HepG2 (cell line): Measurements from ENCODE around the gene PHF2. TPM values are rescaled to one million over a fixed set of nuclear protein-coding genes. Genes with fewer than 3 reads are reported as not detected.

ENCODE experiments used
- ATAC-seq: fragments of 200-7000 bp; cut with Tn5 transposase; 3 replicates; pipeline ENCODE4 v1.9.1; 2020; ENCODE audit warnings: mild to moderate bottlenecking, moderate library complexity
- BruUV-seq: library from RNA; stranded (reverse); fragments of 400-500 nt; replicated peaks from 2 replicates; lab custom pipeline; 2021; lab: Mats Ljungman, UMichigan
- CTCF ChIA-PET: fragments of 300-600 bp; formaldehyde crosslinking; extraction: SDS; loops from one replicate; lab custom pipeline; 2021; ENCODE audit warnings: low total read pairs, inconsistent platforms, low intra/inter-chr PET ratio; lab: Yijun Ruan, JAX
- POLR2A ChIA-PET: fragments of 350-600 bp; sonication (Branson Sonifier 250); formaldehyde crosslinking; loops from one replicate; lab custom pipeline; 2020; ENCODE audit warnings: antibody characterized with exemption, inconsistent platforms; lab: Yijun Ruan, JAX
- DNase-seq: peaks from one replicate; pipeline ENCODE4 v3.0.0-alpha.2; 2015; ENCODE audit warnings: low spot score
- FAIRE-seq: peaks from 3 replicates; lab custom pipeline; 2011; peaks lifted over from hg19 to GRCh38; lab: Jason Lieb, UNC
- H2AFZ ChIP-seq: one replicate; pipeline ENCODE4 v1.6.1; 2011; ENCODE audit warnings: low read length, inconsistent platforms
- H3K27ac ChIP-seq: fragments of 300-600 bp; 3 replicates; pipeline ENCODE4 v1.8.0; 2011; ENCODE audit warnings: mixed run types, mild to moderate bottlenecking, mixed read lengths, low read length, inconsistent platforms; ENCODE audit not compliant: insufficient read depth; ENCODE audit errors: extremely low read length
- H3K27me3 ChIP-seq, 2 experiments: fragments of 200-600 bp in 1 of 2; 2 replicates in 1 of 2; 3 replicates in 1 of 2; pipeline versions ENCODE4 v1.6.0 to v1.8.0; 2011; ENCODE audit warnings: low read length in 2 of 2, mild to moderate bottlenecking in 2 of 2, moderate library complexity in 2 of 2, inconsistent platforms in 1 of 2; ENCODE audit not compliant: insufficient read depth in 2 of 2, control insufficient read depth in 1 of 2
- H3K36me3 ChIP-seq, 2 experiments: fragments of 200-600 bp in 1 of 2; replicated peaks in 1 of 2; 2 replicates in 1 of 2; 3 replicates in 1 of 2; pipeline versions ENCODE4 v1.5.1 to v1.8.0; 2011; ENCODE audit warnings: low read length in 2 of 2, inconsistent platforms in 1 of 2; ENCODE audit not compliant: insufficient read depth in 2 of 2, control insufficient read depth in 1 of 2
- H3K4me1 ChIP-seq: 2 replicates; pipeline ENCODE4 v1.5.1; 2012; ENCODE audit warnings: low read length, inconsistent platforms; ENCODE audit not compliant: insufficient read depth
- H3K4me2 ChIP-seq: 2 replicates; pipeline ENCODE4 v1.6.0; 2011; ENCODE audit warnings: low read depth, low read length, inconsistent platforms
- H3K4me3 ChIP-seq, 3 experiments: fragments of 200-600 bp in 1 of 3; sonication (generic), shearing (Covaris generic) in 1 of 3; replicated peaks in 1 of 3; 2 replicates each; pipeline ENCODE4 v1.5.1; 2011 to 2016; ENCODE audit warnings: low read length in 3 of 3, inconsistent platforms in 2 of 3, low read depth in 2 of 3, mild to moderate bottlenecking in 2 of 3, control low read depth in 1 of 3, mixed read lengths in 1 of 3; ENCODE audit not compliant: insufficient read depth in 1 of 3
- H3K79me2 ChIP-seq: one replicate; pipeline ENCODE4 v1.6.1; 2011; ENCODE audit warnings: low read length, inconsistent platforms; ENCODE audit not compliant: insufficient read depth
- H3K9ac ChIP-seq: 2 replicates; pipeline ENCODE4 v1.6.0; 2011; ENCODE audit warnings: mild to moderate bottlenecking, low read depth, low read length, inconsistent platforms; ENCODE audit not compliant: insufficient read depth
- H3K9me3 ChIP-seq: 2 replicates; pipeline ENCODE4 v1.5.1; 2012; ENCODE audit warnings: mild to moderate bottlenecking, low read length
- H4K20me1 ChIP-seq: 2 replicates; pipeline ENCODE4 v1.6.0; 2011; ENCODE audit warnings: inconsistent platforms, mild to moderate bottlenecking, low read length, moderate library complexity; ENCODE audit not compliant: insufficient read depth
- ATF1 ChIP-seq: IDR thresholded peaks from 2 replicates; pipeline ENCODE4 v1.6.1; 2016; ENCODE audit warnings: mild to moderate bottlenecking, control low read depth
- ERF ChIP-seq: IDR thresholded peaks from 2 replicates; pipeline ENCODE4 v1.6.1; 2018; ENCODE audit warnings: missing biosample characterization, missing genetic modification reagents
- FOXP4 ChIP-seq: sonication (generic); formaldehyde crosslinking; IDR thresholded peaks from 2 replicates; pipeline ENCODE4 v1.4.0; 2020; ENCODE audit warnings: missing genetic modification reagents
- NFAT5 ChIP-seq: sonication (generic); formaldehyde crosslinking; IDR thresholded peaks from 2 replicates; pipeline ENCODE4 v1.4.0; 2020; ENCODE audit warnings: missing genetic modification reagents
- NFYC ChIP-seq: IDR thresholded peaks from 2 replicates; pipeline ENCODE4 v1.6.1; 2016; ENCODE audit warnings: missing genetic modification reagents, missing compliant biosample characterization
- PHF5A ChIP-seq: IDR thresholded peaks from one replicate; pipeline ENCODE4 v1.6.1; 2018; ENCODE audit warnings: low read depth, missing genetic modification reagents; ENCODE audit not compliant: unreplicated experiment
- POLR2A ChIP-seq, 2 experiments: IDR thresholded peaks; 2 replicates each; pipeline ENCODE4 v1.6.1; 2011; ENCODE audit warnings: low read depth in 2 of 2, low read length in 2 of 2, mild to moderate bottlenecking in 1 of 2, moderate library complexity in 1 of 2; ENCODE audit not compliant: insufficient read depth in 1 of 2
- RAD51 ChIP-seq: fragments of 450-650 bp; IDR thresholded peaks from 2 replicates; pipeline ENCODE4 v1.6.1; 2016; ENCODE audit warnings: borderline replicate concordance
- RFXANK ChIP-seq: IDR thresholded peaks from 2 replicates; pipeline ENCODE4 v1.6.1; 2016
- SOX5 ChIP-seq: IDR thresholded peaks from 2 replicates; pipeline ENCODE4 v1.6.1; 2016; ENCODE audit warnings: borderline replicate concordance
- ZNF670 ChIP-seq: sonication (generic); formaldehyde crosslinking; IDR thresholded peaks from 2 replicates; pipeline ENCODE4 v1.8.0; 2022; ENCODE audit warnings: mild to moderate bottlenecking, missing genetic modification reagents, borderline replicate concordance
- ZNF674 ChIP-seq: sonication (generic); formaldehyde crosslinking; IDR thresholded peaks from 2 replicates; pipeline ENCODE4 v1.5.0; 2020; ENCODE audit warnings: low read depth, mild to moderate bottlenecking, missing genetic modification reagents
- ZNF678 ChIP-seq: sonication (generic); formaldehyde crosslinking; IDR thresholded peaks from 2 replicates; pipeline ENCODE4 v1.4.0; 2020; ENCODE audit warnings: mild to moderate bottlenecking, missing genetic modification reagents
- WGBS: methylation state at CpG from one replicate; pipeline ENCODE4 v1.1.6; 2017; ENCODE audit warnings: low lambda C conversion rate; 5-methylcytosine and 5-hydroxymethylcytosine counted together
- in situ Hi-C: cut with HindIII; loops from 2 replicates; pipeline ENCODE4 v1.10.0; 2017; ENCODE audit warnings: low pct_unique_long_range_greater_than_20kb; ENCODE audit not compliant: extremely low pct_ligation_motif_present
- intact Hi-C: fragments of 100-400 bp; cut with micrococcal nuclease; formaldehyde crosslinking; loops from one replicate; pipeline ENCODE4 v1.10.0; 2022; ENCODE audit not compliant: unreplicated experiment
- polyA plus RNA-seq, 8 experiments: library from polyadenylated mRNA; depleted of rRNA in 3 of 8; stranded (reverse) in 7 of 8; unstranded in 1 of 8; fragments of >200 nt; fragmentation: Illumina TruSeq in 4 of 8; extraction: Trizol in 4 of 8; gene quantifications; 2 replicates each; pipeline versions ENCODE4 v1.2.1 to v1.2.3, GENCODE V29; 2011 to 2016; ENCODE audit warnings: low read depth in 4 of 8, missing spikeins in 1 of 8, mixed read lengths in 1 of 8; ENCODE audit not compliant: insufficient read depth in 1 of 8
- total RNA-seq, 5 experiments: library from RNA; depleted of rRNA; stranded (reverse); fragments of >200 nt; fragmentation: Illumina TruSeq; extraction: Trizol; gene quantifications; 2 replicates each; pipeline ENCODE4 v1.2.3, GENCODE V29; 2016; ENCODE audit warnings: low read depth in 1 of 5

The PHF2 gene
- total and polyA plus RNA-seq, 2 of the 13 experiments (the other 11 are each of a cell fraction or from before 2014, with no cell fraction given): 6.6 to 9.1 TPM

GRCh38 chr9:93662952-93663572 is 86.7 kb downstream of the PHF2 start:
- no TSS peak for BruUV-seq
- in situ Hi-C loops: no loop called here
- no peak for ATAC-seq
- H3K79me2 ChIP-seq: no peaks in the 10 kb centered on the region
- no peak overlapping the region for H3K4me3 ChIP-seq
- H3K4me1 ChIP-seq: no peaks in the 10 kb centered on the region
- intact Hi-C loops: no loop called here
- CTCF ChIA-PET: no interaction called here
- no peaks in the 10 kb centered on the region for H3K27me3 ChIP-seq
- H3K36me3 ChIP-seq: peaks cover 2 to 3% of the 10 kb centered on the region in 2 experiments; a peak in 2 of 5 replicates
- no peak for FAIRE-seq
- POLR2A ChIA-PET: no interaction called here
- DNase-seq: no peak
- 93% methylated on average over 7 of the region's 9 CpGs for WGBS
- no peak overlapping the region for H2AFZ ChIP-seq
- H3K9me3 ChIP-seq: no peaks in the 10 kb centered on the region
- no peak overlapping the region for H3K27ac ChIP-seq
- TF ChIP-seq ATF1 (no peak), SOX5 (CRISPR knock-in tag) (no peak), POLR2A (IDR thresholded peaks at IDR 0.05; ENCODE audit: insufficient read depth in 1 of 2, low read depth in 2 of 2, low read length in 2 of 2) (no peak), ZNF678 (no peak), ZNF670 (CRISPR knock-in tag) (no peak), NFAT5 (CRISPR knock-in tag) (no peak), FOXP4 (CRISPR knock-in tag) (no peak), RAD51 (no peak), RFXANK (no peak), ZNF674 (CRISPR knock-in tag) (no peak), PHF5A (CRISPR knock-in tag) (no peak), ERF (no peak), NFYC (CRISPR knock-in tag) (no peak)
- TF ChIP-seq, all 625 proteins: peak for 0
- Histone ChIP-seq H3K9ac (no peak overlapping the region), H3K4me2 (no peak overlapping the region), H4K20me1 (no peaks in the 10 kb centered on the region)
